Progenitor cell of endocrine pancreas (in vitro differentiated cells): ENCODE results near the gene FAM3D. TPM values are rescaled to one million over a fixed set of nuclear protein-coding genes. Genes with fewer than 3 reads are reported as not detected.

ENCODE experiments used
- DNase-seq: peaks from one replicate; pipeline ENCODE4 v3.0.0; 2021; ENCODE audit warnings: low spot score; ENCODE audit not compliant: unreplicated experiment
- H3K27ac Mint-ChIP-seq: 2 replicates; pipeline ENCODE4 v1.8.0; 2021; ENCODE audit warnings: mild to moderate bottlenecking, moderate library complexity, mixed read lengths
- H3K27me3 Mint-ChIP-seq: 2 replicates; pipeline ENCODE4 v1.8.0; 2021; ENCODE audit warnings: mixed read lengths
- H3K36me3 Mint-ChIP-seq: 2 replicates; pipeline ENCODE4 v1.8.0; 2022; ENCODE audit warnings: mixed read lengths; ENCODE audit not compliant: insufficient read depth
- H3K4me1 Mint-ChIP-seq: 2 replicates; pipeline ENCODE4 v1.8.0; 2021; ENCODE audit warnings: low read depth, mixed read lengths
- H3K4me3 Mint-ChIP-seq: 2 replicates; pipeline ENCODE4 v1.8.0; 2021; ENCODE audit warnings: low read depth, mild to moderate bottlenecking, moderate library complexity, mixed read lengths
- H3K9me3 Mint-ChIP-seq: 2 replicates; pipeline ENCODE4 v1.8.0; 2021; ENCODE audit warnings: low read depth, mixed read lengths
- CTCF ChIP-seq: fragments of 200-600 bp; sonication (generic); IDR thresholded peaks from one replicate; pipeline ENCODE4 v1.5.0; 2021; ENCODE audit warnings: antibody characterized with exemption, mild to moderate bottlenecking; ENCODE audit not compliant: unreplicated experiment
- total RNA-seq: library from RNA; stranded (reverse); gene quantifications from 2 replicates; pipeline ENCODE4 v1.2.1, GENCODE V29; 2021

FAM3D gene
- total RNA-seq, 1 donor from 2014 or later, result not detected

DNA sequence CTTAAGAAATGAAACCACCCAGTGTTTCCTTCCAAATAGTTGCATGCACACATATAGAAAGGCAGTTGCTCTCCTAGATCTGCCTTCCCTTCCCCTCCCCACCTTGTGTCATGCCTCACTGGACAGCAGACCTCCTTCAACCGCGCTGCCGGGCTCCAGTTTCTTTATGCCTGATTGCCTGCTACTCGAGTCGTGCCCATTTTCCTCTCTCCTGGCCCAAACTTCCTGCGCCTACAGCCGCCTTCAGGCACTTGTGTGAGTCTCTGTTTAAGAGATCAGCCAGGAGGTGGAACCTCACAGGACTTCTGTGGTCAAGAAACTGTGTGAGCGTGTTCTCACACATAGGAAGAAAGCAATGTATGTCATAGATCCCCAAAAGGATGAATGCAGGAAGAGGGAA is 80.6 kb downstream of the FAM3D start:
- H3K27me3 Mint-ChIP-seq, result peaks cover 55% of the 10 kb centered on the region
- H3K4me1 Mint-ChIP-seq, result peaks cover 6% of the 10 kb centered on the region
- no peak overlapping the region for H3K4me3 Mint-ChIP-seq
- H3K36me3 Mint-ChIP-seq, result no peaks in the 10 kb centered on the region
- no peak for DNase-seq
- peak overlapping the region; percentile 31 for H3K27ac Mint-ChIP-seq
- no peak for TF ChIP-seq CTCF
- H3K9me3 Mint-ChIP-seq, result no peaks in the 10 kb centered on the region

- Mint-ChIP-seq H3K27me3 (peaks cover 53% of the 10 kb centered on the region), H3K4me1 (peaks cover 6% of the 10 kb centered on the region), H3K4me3 (peak overlapping the region; percentile 28), H3K36me3 (no peaks in the 10 kb centered on the region), H3K27ac (no peak overlapping the region), H3K9me3 (no peaks in the 10 kb centered on the region)
- peak; percentile 75 for TF ChIP-seq CTCF
- DNase-seq, result peak; percentile 61
Measured at GRCh38 chr3:58585005-58585786, 81.4 kb downstream of the FAM3D start.

- no peak overlapping the region for H3K27ac Mint-ChIP-seq
- no peak for TF ChIP-seq CTCF
- H3K27me3 Mint-ChIP-seq, result peaks cover 51% of the 10 kb centered on the region
- no peak for DNase-seq
- no peaks in the 10 kb centered on the region for H3K36me3 Mint-ChIP-seq
- peaks cover 6% of the 10 kb centered on the region for H3K4me1 Mint-ChIP-seq
- no peak overlapping the region for H3K4me3 Mint-ChIP-seq
- no peaks in the 10 kb centered on the region for H3K9me3 Mint-ChIP-seq
Measured at GRCh38 chr3:58584690-58585004, 81.9 kb downstream of the FAM3D start.

Other genes with a start within 250 kb of the FAM3D start
- 73.4 and 76.4 TPM in 2 replicates for gene PDHB, start 232.9 kb downstream of the FAM3D start, total RNA-seq
- gene KCTD6, start 174.7 kb downstream of the FAM3D start, total RNA-seq, result 14.8 TPM in 2 replicates
- 11.7 and 12.8 TPM in 2 replicates for gene ACOX2, start 129.6 kb downstream of the FAM3D start, total RNA-seq
- gene FAM107A, start 89.4 kb downstream of the FAM3D start, total RNA-seq, result 0.09 TPM in 1 of 2 replicates, not detected in the other